ENCODE data around the gene RAB3C.
"Not testable (repeated sequence)": the region's sequence is repeated elsewhere in the genome, so short reads cannot be mapped to it uniquely, and the experiment has no call there.

The RAB3C gene

GRCh38 chr5:58599217-58599616 lies 16.3 kb downstream of the RAB3C start:
- DNase-seq, result no peak
- Histone ChIP-seq H3K27me3 (no peaks in the 10 kb centered on the region), H3K36me3 (peaks cover 8% of the 10 kb centered on the region), H3K9me3 (peaks cover 3% of the 10 kb centered on the region; the same call in 1 of the 2 replicates), H3K4me1 (no peaks in the 10 kb centered on the region), H3K4me3 (ENCODE audit: low read depth, low read length) (no peak overlapping the region)
- TF ChIP-seq CTCF (IDR thresholded peaks at IDR 0.05; ENCODE audit: low read depth, low read length), result no peak

- not testable (repeated sequence) for DNase-seq; H3K4me3 ChIP-seq (ENCODE audit: low read depth, low read length); H3K27me3 ChIP-seq; H3K36me3 ChIP-seq; H3K9me3 ChIP-seq; H3K4me1 ChIP-seq
Observed at GRCh38 chr5:58600613-58601012, 17.7 kb downstream of the RAB3C start.

GRCh38 chr5:58602889-58603288 lies 20.0 kb downstream of the RAB3C start:
- H3K4me3 ChIP-seq (ENCODE audit: low read depth, low read length); DNase-seq; H3K9me3 ChIP-seq; H3K27me3 ChIP-seq; H3K4me1 ChIP-seq; H3K36me3 ChIP-seq: not testable (repeated sequence)

GRCh38 chr5:58606064-58606463 lies 23.2 kb downstream of the RAB3C start:
- no peak for DNase-seq
- Histone ChIP-seq H3K36me3 (peaks cover 6% of the 10 kb centered on the region), H3K4me3 (ENCODE audit: low read depth, low read length) (no peak overlapping the region), H3K27me3 (no peaks in the 10 kb centered on the region), H3K4me1 (no peaks in the 10 kb centered on the region), H3K9me3 (peaks cover 3% of the 10 kb centered on the region; the same call in 1 of the 2 replicates)
- TF ChIP-seq CTCF (IDR thresholded peaks at IDR 0.05; ENCODE audit: low read depth, low read length), result no peak

- no peaks in the 10 kb centered on the region for H3K9me3 ChIP-seq
- no peak overlapping the region for H3K4me3 ChIP-seq (ENCODE audit: low read depth, low read length)
- H3K27me3 ChIP-seq, result no peaks in the 10 kb centered on the region
- TF ChIP-seq CTCF (IDR thresholded peaks at IDR 0.05; ENCODE audit: low read depth, low read length), result no peak
- H3K36me3 ChIP-seq, result peaks cover 33% of the 10 kb centered on the region
- no peaks in the 10 kb centered on the region for H3K4me1 ChIP-seq
- DNase-seq, result no peak
Observed at GRCh38 chr5:58615972-58616371, 33.1 kb downstream of the RAB3C start.

- no peaks in the 10 kb centered on the region for H3K27me3 ChIP-seq
- TF ChIP-seq CTCF (IDR thresholded peaks at IDR 0.05; ENCODE audit: low read depth, low read length), result no peak
- peaks cover 45% of the 10 kb centered on the region for H3K36me3 ChIP-seq
- no peak overlapping the region for H3K4me3 ChIP-seq (ENCODE audit: low read depth, low read length)
- H3K4me1 ChIP-seq, result no peaks in the 10 kb centered on the region
- DNase-seq, result no peak
- H3K9me3 ChIP-seq, result no peaks in the 10 kb centered on the region
Observed at GRCh38 chr5:58617241-58617640, 34.4 kb downstream of the RAB3C start.

GRCh38 chr5:58620336-58620735 lies 37.5 kb downstream of the RAB3C start:
- no peaks in the 10 kb centered on the region for H3K27me3 ChIP-seq
- DNase-seq, result no peak
- no peaks in the 10 kb centered on the region for H3K9me3 ChIP-seq
- H3K36me3 ChIP-seq, result peaks cover 64% of the 10 kb centered on the region
- no peak for TF ChIP-seq CTCF (IDR thresholded peaks at IDR 0.05; ENCODE audit: low read depth, low read length)
- H3K4me1 ChIP-seq, result no peaks in the 10 kb centered on the region
- H3K4me3 ChIP-seq (ENCODE audit: low read depth, low read length), result no peak overlapping the region

Measured in BE2C (cell line).